Gastrocnemius medialis (tissue), 4 donors: ENCODE results near the gene ORC6.

ENCODE experiments used
- CTCF ChIP-seq, 5 experiments: fragments of 450-650 bp in 3 of 5; fragments of 200-600 bp in 2 of 5; sonication (generic) in 2 of 5; IDR thresholded peaks in 4 of 5; conservative IDR thresholded peaks in 1 of 5; 1 replicate in 4 of 5; 2 replicates in 1 of 5; pipeline ENCODE4 v1.5.1; 2016 to 2019; ENCODE audit warnings: antibody characterized with exemption in 5 of 5, mild to moderate bottlenecking in 3 of 5, moderate library complexity in 3 of 5
- POLR2A ChIP-seq, 2 donors: fragments of 450-650 bp; IDR thresholded peaks; one replicate each; pipeline ENCODE4 v1.6.1; 2017; ENCODE audit warnings: antibody characterized with exemption in 2 of 2, mild to moderate bottlenecking in 2 of 2, moderate library complexity in 2 of 2

GRCh38 chr16:46712911-46713310, 23.5 kb downstream of the ORC6 start:
- TF ChIP-seq CTCF (IDR thresholded peaks at IDR 0.05 in 4 of 5, conservative IDR thresholded peaks at IDR 0.05 in 1 of 5) (no peak), POLR2A (IDR thresholded peaks at IDR 0.05) (no peak)
